BLaER1 treated with 17β-estradiol and CSF1 and Interleukin-3, amounts not matched to agents 10 nM and 100 nM (cell line): ENCODE measurements around the gene KPNA4.

ENCODE experiments used
- H3K27ac ChIP-seq, 11 experiments: shearing (Covaris generic); formaldehyde crosslinking; 2 replicates each; pipeline ENCODE4 v1.8.1; 2022
- H3K27me3 ChIP-seq, 11 experiments: shearing (Covaris generic); formaldehyde crosslinking; 2 replicates each; pipeline ENCODE4 v1.8.1; 2022
- H3K36me3 ChIP-seq, 11 experiments: shearing (Covaris generic); formaldehyde crosslinking; 2 replicates each; pipeline ENCODE4 v1.8.1; 2022
- H3K4me1 ChIP-seq, 10 experiments: shearing (Covaris generic); formaldehyde crosslinking; 2 replicates each; pipeline ENCODE4 v1.8.1; 2022
- H3K4me2 ChIP-seq, 11 experiments: shearing (Covaris generic); formaldehyde crosslinking; 2 replicates each; pipeline ENCODE4 v1.8.1; 2022
- H3K4me3 ChIP-seq, 10 experiments: shearing (Covaris generic); formaldehyde crosslinking; 2 replicates each; pipeline ENCODE4 v1.8.1; 2022
- H3K9ac ChIP-seq, 11 experiments: shearing (Covaris generic); formaldehyde crosslinking; 2 replicates each; pipeline ENCODE4 v1.8.1; 2022
- H3K9me3 ChIP-seq, 11 experiments: shearing (Covaris generic); formaldehyde crosslinking; replicated peaks in 1 of 11; 2 replicates each; pipeline ENCODE4 v1.8.1; 2022
- H4K20me1 ChIP-seq, 11 experiments: shearing (Covaris generic); formaldehyde crosslinking; 2 replicates each; pipeline ENCODE4 v1.8.1; 2022
- Cebpa-rat ChIP-seq, 11 experiments: shearing (Covaris generic); IDR thresholded peaks; 2 replicates each; pipeline ENCODE4 v1.8.1; 2022

The KPNA4 gene

DNA sequence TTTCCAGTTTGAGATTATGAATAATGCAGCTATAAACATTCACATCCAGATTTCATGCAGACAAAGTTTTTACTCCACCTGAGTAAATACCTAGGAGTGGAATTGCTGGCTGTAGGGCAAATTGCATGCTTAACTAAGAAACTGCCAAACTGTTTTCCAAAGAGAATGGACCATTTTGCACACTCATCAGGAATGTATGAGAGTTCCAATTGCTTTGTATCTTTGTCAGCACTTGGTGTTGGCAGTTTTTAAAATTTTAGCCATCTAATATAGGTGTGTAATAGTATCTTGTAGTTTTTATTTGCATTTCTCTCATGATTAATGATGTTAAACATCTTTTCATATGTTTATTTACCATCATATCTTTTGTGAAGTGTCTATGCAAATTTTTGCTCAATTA is 75.2 kb downstream of the KPNA4 start:
- Histone ChIP-seq H3K27me3 (no peaks in the 10 kb centered on the region), H3K4me1 (peaks cover 0 to 9% (median 4%) of the 10 kb centered on the region in 10 experiments; a peak in 8 of 20 replicates), H3K9ac (no peak overlapping the region), H3K9me3 (no peaks in the 10 kb centered on the region), H3K36me3 (no peaks in the 10 kb centered on the region), H3K4me3 (no peak overlapping the region), H3K4me2 (no peak overlapping the region), H3K27ac (no peak overlapping the region), H4K20me1 (no peaks in the 10 kb centered on the region)
- TF ChIP-seq Cebpa-rat (IDR thresholded peaks at IDR 0.05), result no peak

DNA sequence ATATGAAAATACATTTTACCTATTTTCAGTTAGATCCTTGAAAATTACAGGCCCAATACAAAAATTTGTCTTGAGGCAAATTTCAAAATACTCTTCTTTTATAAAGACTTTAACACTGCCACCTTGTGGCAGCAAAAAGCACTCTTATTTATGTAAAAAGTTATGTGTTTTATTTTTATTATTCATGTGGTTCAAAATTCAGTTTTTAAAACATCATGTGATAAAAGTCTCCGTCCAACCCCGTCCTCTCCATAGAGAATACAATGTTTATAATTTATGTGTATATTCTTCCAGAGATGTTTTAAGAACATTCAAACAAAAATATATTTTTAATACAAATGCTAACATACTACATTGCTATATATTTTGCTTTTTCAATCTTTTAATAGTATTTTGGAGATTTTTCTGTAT is 78.9 kb downstream of the KPNA4 start:
- no peaks in the 10 kb centered on the region for H3K36me3 ChIP-seq
- no peaks in the 10 kb centered on the region for H3K27me3 ChIP-seq
- no peak overlapping the region; a peak in 1 of 22 replicates for H3K9ac ChIP-seq
- TF ChIP-seq Cebpa-rat (IDR thresholded peaks at IDR 0.05), result no peak
- no peaks in the 10 kb centered on the region for H4K20me1 ChIP-seq
- no peaks in the 10 kb centered on the region for H3K9me3 ChIP-seq
- peaks cover 0 to 11% (median 4%) of the 10 kb centered on the region in 10 experiments; a peak in 8 of 20 replicates for H3K4me1 ChIP-seq
- H3K4me3 ChIP-seq, result peak overlapping the region in 2 of 10 experiments; percentile 46 to 50; a peak in 3 of 20 replicates
- no peak overlapping the region for H3K27ac ChIP-seq
- H3K4me2 ChIP-seq, result peak overlapping the region in 9 of 11 experiments; percentile 49 to 91 (median 67); a peak in 11 of 22 replicates

GRCh38 chr3:160482796-160483195 is 82.6 kb downstream of the KPNA4 start:
- Histone ChIP-seq H3K36me3 (no peaks in the 10 kb centered on the region), H3K9me3 (no peaks in the 10 kb centered on the region), H3K4me1 (peaks cover 0 to 11% (median 7%) of the 10 kb centered on the region in 10 experiments; a peak in 14 of 20 replicates), H3K9ac (no peak overlapping the region), H3K4me2 (no peak overlapping the region), H3K27ac (no peak overlapping the region), H3K4me3 (no peak overlapping the region), H3K27me3 (no peaks in the 10 kb centered on the region), H4K20me1 (no peaks in the 10 kb centered on the region)
- TF ChIP-seq Cebpa-rat (IDR thresholded peaks at IDR 0.05), result no peak

DNA sequence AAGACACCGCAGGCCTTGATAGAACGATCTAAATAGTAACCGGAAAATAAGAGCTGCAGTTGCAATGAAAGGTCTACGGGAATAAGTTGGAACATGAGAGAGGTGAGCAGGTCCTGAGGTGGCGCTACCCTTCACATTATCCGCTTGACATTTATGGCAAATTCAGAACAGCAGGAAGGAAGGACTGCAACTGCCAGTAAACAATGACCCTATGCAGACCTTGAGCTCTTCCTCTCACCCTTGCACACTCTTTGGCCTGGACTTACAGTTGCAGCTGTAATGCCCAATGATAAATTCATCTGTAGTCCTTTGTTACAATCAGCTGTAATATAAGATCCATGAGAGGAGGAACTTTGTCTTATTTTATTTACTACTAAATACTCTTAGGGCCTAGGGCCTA is 83.5 kb downstream of the KPNA4 start:
- H3K4me1 ChIP-seq, result peaks cover 0 to 19% (median 11%) of the 10 kb centered on the region in 10 experiments; a peak in 15 of 20 replicates

GRCh38 chr3:160480931-160481330 is 84.4 kb downstream of the KPNA4 start:
- Histone ChIP-seq H3K9me3 (no peaks in the 10 kb centered on the region), H4K20me1 (no peaks in the 10 kb centered on the region), H3K36me3 (no peaks in the 10 kb centered on the region), H3K4me2 (no peak overlapping the region), H3K27ac (no peak overlapping the region), H3K27me3 (no peaks in the 10 kb centered on the region), H3K9ac (no peak overlapping the region), H3K4me1 (peaks cover 0 to 21% (median 8%) of the 10 kb centered on the region in 10 experiments; a peak in 15 of 20 replicates), H3K4me3 (no peak overlapping the region)
- TF ChIP-seq Cebpa-rat (IDR thresholded peaks at IDR 0.05), result no peak

More for the DNA sequence above, 83.5 kb downstream of the KPNA4 start:
- TF ChIP-seq Cebpa-rat (IDR thresholded peaks at IDR 0.05), result no peak
- H4K20me1 ChIP-seq, result no peaks in the 10 kb centered on the region
- H3K27me3 ChIP-seq, result no peaks in the 10 kb centered on the region
- H3K4me2 ChIP-seq, result no peak overlapping the region
- no peak overlapping the region for H3K27ac ChIP-seq
- no peak overlapping the region for H3K9ac ChIP-seq
- H3K4me3 ChIP-seq, result no peak overlapping the region
- H3K9me3 ChIP-seq, result no peaks in the 10 kb centered on the region
- H3K36me3 ChIP-seq, result no peaks in the 10 kb centered on the region

DNA sequence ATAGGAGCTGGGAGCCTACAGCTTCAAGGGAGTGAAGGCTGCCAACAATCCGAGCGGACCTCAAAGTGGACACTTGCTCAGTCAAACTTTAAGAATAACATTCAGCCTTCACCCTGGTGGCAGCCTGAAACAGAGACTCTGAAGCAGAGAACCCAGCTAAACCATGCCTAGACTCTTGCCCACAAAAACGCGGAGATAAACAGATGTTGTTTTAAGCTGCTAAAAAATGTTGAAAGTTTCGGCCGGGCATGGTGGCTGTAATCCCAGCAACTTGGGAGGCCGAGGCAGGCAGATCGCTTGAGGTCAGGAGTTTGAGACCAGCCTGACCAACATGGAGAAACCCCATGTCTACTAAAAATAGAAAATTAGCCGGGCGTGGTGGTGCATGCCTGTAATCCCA is 86.0 kb downstream of the KPNA4 start:
- no peaks in the 10 kb centered on the region for H4K20me1 ChIP-seq
- H3K27me3 ChIP-seq, result no peaks in the 10 kb centered on the region
- H3K9ac ChIP-seq, result no peak overlapping the region
- H3K36me3 ChIP-seq, result no peaks in the 10 kb centered on the region
- peaks cover 0 to 21% (median 3%) of the 10 kb centered on the region in 10 experiments; a peak in 8 of 20 replicates for H3K4me1 ChIP-seq
- no peak overlapping the region for H3K4me2 ChIP-seq
- no peak overlapping the region for H3K4me3 ChIP-seq
- TF ChIP-seq Cebpa-rat (IDR thresholded peaks at IDR 0.05), result no peak
- H3K27ac ChIP-seq, result no peak overlapping the region
- no peaks in the 10 kb centered on the region for H3K9me3 ChIP-seq

DNA sequence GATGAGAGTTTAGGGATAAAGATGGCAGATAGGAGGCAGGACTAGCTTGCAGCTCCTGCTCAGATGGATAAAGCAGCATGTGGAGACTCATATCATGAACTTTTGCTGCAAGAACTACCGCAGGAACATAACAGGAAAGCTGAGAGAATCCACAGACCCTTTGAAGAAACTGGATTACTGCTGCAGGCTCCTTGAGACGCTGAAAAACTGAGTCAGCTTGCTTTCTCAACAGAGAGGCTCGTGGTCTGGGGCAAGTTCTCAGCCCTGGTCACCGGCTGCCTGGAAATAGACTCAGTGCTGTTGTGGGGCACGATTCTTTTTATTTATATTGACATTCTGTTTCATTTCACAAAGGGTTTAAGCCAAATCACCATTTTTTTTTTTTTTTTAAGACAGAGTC is 87.0 kb downstream of the KPNA4 start:
- Histone ChIP-seq H3K27me3 (no peaks in the 10 kb centered on the region), H3K4me1 (peaks cover 0 to 21% (median 3%) of the 10 kb centered on the region in 10 experiments; a peak in 8 of 20 replicates), H3K27ac (no peak overlapping the region), H3K36me3 (no peaks in the 10 kb centered on the region), H3K4me3 (no peak overlapping the region), H3K9ac (no peak overlapping the region), H3K9me3 (peaks cover 0 to 2% (median 0%) of the 10 kb centered on the region in 11 experiments; a peak in 1 of 22 replicates), H4K20me1 (no peaks in the 10 kb centered on the region), H3K4me2 (peak overlapping the region in 3 of 11 experiments; percentile 1 to 52 (median 50); a peak in 5 of 22 replicates)
- no peak for TF ChIP-seq Cebpa-rat (IDR thresholded peaks at IDR 0.05)

GRCh38 chr3:160477750-160478149 is 87.6 kb downstream of the KPNA4 start:
- peak overlapping the region in 5 of 11 experiments; percentile 14 to 52 (median 45); a peak in 9 of 22 replicates for H3K4me2 ChIP-seq
- peaks cover 0 to 21% (median 3%) of the 10 kb centered on the region in 10 experiments; a peak in 8 of 20 replicates for H3K4me1 ChIP-seq
- no peaks in the 10 kb centered on the region for H4K20me1 ChIP-seq
- no peak overlapping the region for H3K4me3 ChIP-seq
- H3K36me3 ChIP-seq, result no peaks in the 10 kb centered on the region
- no peaks in the 10 kb centered on the region for H3K27me3 ChIP-seq
- no peak for TF ChIP-seq Cebpa-rat (IDR thresholded peaks at IDR 0.05)
- peak overlapping the region in 1 of 11 experiments; percentile 18; a peak in 1 of 22 replicates for H3K9ac ChIP-seq
- H3K9me3 ChIP-seq, result peaks cover 0 to 8% (median 2%) of the 10 kb centered on the region in 11 experiments; a peak in 11 of 22 replicates
- peak overlapping the region in 1 of 11 experiments; percentile 33; a peak in 3 of 22 replicates for H3K27ac ChIP-seq

DNA sequence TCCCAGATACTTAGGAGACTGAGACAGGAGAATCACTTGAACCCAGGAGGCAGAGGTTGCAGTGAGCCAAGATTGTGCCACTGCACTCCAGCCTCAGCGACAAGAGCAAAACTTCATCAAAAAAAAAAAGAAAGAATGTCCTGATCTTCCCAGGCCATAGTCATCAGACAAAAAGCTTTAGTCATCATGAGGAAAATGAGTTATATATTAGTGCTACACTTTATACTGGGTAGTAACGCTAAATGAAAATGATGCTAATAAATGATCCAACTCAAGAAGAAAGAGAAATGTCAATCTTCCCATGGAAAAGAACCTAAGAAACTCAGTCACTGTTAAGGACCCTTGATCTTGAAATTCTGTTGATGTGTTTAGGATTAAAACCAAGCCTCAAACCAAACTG is 89.5 kb downstream of the KPNA4 start:
- H3K4me3 ChIP-seq, result no peak overlapping the region
- H3K9ac ChIP-seq, result no peak overlapping the region
- H3K36me3 ChIP-seq, result peaks cover 0 to 4% (median 0%) of the 10 kb centered on the region in 11 experiments; a peak in 5 of 22 replicates
- H3K4me2 ChIP-seq, result no peak overlapping the region
- H3K27ac ChIP-seq, result no peak overlapping the region
- no peak for TF ChIP-seq Cebpa-rat (IDR thresholded peaks at IDR 0.05)
- H3K4me1 ChIP-seq, result peaks cover 0 to 27% (median 11%) of the 10 kb centered on the region in 10 experiments; a peak in 9 of 20 replicates
- no peaks in the 10 kb centered on the region for H4K20me1 ChIP-seq
- H3K27me3 ChIP-seq, result no peaks in the 10 kb centered on the region
- H3K9me3 ChIP-seq, result peaks cover 10 to 27% (median 20%) of the 10 kb centered on the region in 11 experiments

DNA sequence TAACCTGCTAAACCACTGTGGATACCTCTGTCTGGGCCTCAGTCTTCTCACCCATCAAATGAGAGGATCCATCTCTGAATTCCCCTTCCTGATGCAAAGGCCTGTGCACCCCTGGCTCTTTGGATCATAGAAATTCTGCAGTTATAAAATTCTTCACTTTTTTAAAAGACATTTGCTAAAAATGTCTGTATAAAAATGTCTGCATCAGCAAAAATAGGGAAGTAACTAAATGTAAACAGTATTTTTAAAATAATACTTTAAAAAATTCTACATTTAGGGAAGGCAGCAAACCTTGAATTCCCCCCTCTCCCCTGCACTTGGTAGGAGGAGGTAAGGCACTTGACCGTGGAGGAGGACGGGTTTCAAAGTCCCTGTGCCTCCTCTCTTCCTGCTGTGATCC is 90.2 kb downstream of the KPNA4 start:
- Histone ChIP-seq H4K20me1 (no peaks in the 10 kb centered on the region), H3K27me3 (no peaks in the 10 kb centered on the region), H3K4me2 (no peak overlapping the region), H3K4me1 (peaks cover 0 to 27% (median 11%) of the 10 kb centered on the region in 10 experiments; a peak in 9 of 20 replicates), H3K9ac (no peak overlapping the region), H3K4me3 (no peak overlapping the region), H3K36me3 (peaks cover 0 to 11% (median 3%) of the 10 kb centered on the region in 11 experiments; a peak in 6 of 22 replicates), H3K27ac (no peak overlapping the region), H3K9me3 (peaks cover 17 to 34% (median 28%) of the 10 kb centered on the region in 11 experiments)
- TF ChIP-seq Cebpa-rat (IDR thresholded peaks at IDR 0.05), result no peak
